ENCODE results near the gene ANXA5. TPM values are rescaled to one million over a fixed set of nuclear protein-coding genes. Genes with fewer than 3 reads are reported as not detected.

The ANXA5 gene
- total and polyA plus RNA-seq, 2 of the 4 experiments (the other 2 are of a cell fraction), result 780 to 1,448 TPM

GRCh38 chr4:121680571-121680970 lies 16.2 kb downstream of the ANXA5 start:
- Histone ChIP-seq H2AFZ (replicated peaks; ENCODE audit: low read length, poor library complexity) (no peak overlapping the region), H4K8ac (ENCODE audit: low read depth in 2 of 2, low read length in 2 of 2) (no peak overlapping the region), H2BK120ac (ENCODE audit: low read depth, low read length) (no peak overlapping the region), H3K9me1 (ENCODE audit: insufficient read depth, low read length) (peaks cover 12% of the 10 kb centered on the region), H3K4ac (ENCODE audit: low read depth, low read length) (no peak overlapping the region), H3K56ac (ENCODE audit: extremely low read depth, insufficient read depth, low read length) (no peak overlapping the region), H3K79me1 (ENCODE audit: low read depth in 1 of 2, low read length in 2 of 2) (peaks cover 24 to 54% of the 10 kb centered on the region in 2 experiments), H3K27me3 (ENCODE audit: control insufficient read depth, insufficient read depth, low read length) (no peaks in the 10 kb centered on the region), H3K4me1 (ENCODE audit: control insufficient read depth, insufficient read depth, low read length) (peaks cover 26% of the 10 kb centered on the region), H2BK15ac (ENCODE audit: low read depth, low read length) (no peak overlapping the region), H2BK20ac (ENCODE audit: low read depth, low read length) (no peak overlapping the region), H3K9ac (ENCODE audit: low read depth, low read length) (no peak overlapping the region), H4K5ac (ENCODE audit: low read depth, low read length) (peak overlapping the region; percentile 72), H2BK5ac (ENCODE audit: low read depth, low read length, poor library complexity, severe bottlenecking) (peak overlapping the region; percentile 23), H2AK9ac (replicated peaks; ENCODE audit: low read depth, low read length, poor library complexity) (no peak overlapping the region), H3K18ac (ENCODE audit: low read depth, low read length) (no peak overlapping the region), H3K14ac (replicated peaks; ENCODE audit: low read depth, low read length) (no peak overlapping the region), H3K23ac (ENCODE audit: low read depth, low read length) (0 out of 2 replicates have a peak overlapping the region, but pooled peaks have one; percentile 27), H4K20me1 (ENCODE audit: insufficient read depth, low read length) (peaks cover 68% of the 10 kb centered on the region), H3K36me3 (ENCODE audit: control insufficient read depth, insufficient read depth, low read length) (peaks cover 54% of the 10 kb centered on the region), H3K4me3 (ENCODE audit: insufficient read depth, low read depth, low read length) (no peak overlapping the region), H2AK5ac (ENCODE audit: low read depth, low read length) (no peak overlapping the region), H3K9me3 (ENCODE audit: control insufficient read depth, insufficient read depth, low read length) (no peaks in the 10 kb centered on the region), H4K91ac (ENCODE audit: insufficient read depth, low read depth, low read length) (no peak overlapping the region), H3K4me2 (ENCODE audit: low read depth, low read length) (no peak overlapping the region), H3K27ac (ENCODE audit: insufficient read depth, low read length) (peak overlapping the region; percentile 29; the same call in 1 of the 2 replicates)
- dilution Hi-C loops (cut with HindIII; ENCODE audit: low sequenced_read_pairs, unreplicated experiment), result no loop called here
- BruUV-seq (replicated peaks), result no TSS peak
- in situ Hi-C loops (cut with MboI; ENCODE audit: low sequenced_read_pairs), result loop anchor here (10.0 kb wide), 1 partner anchor 124 kb away; the partner anchor contains the start of gene EXOSC9
- DNase-seq (no peak), ATAC-seq (ENCODE audit: low read depth) (no peak)
- POLR2A ChIA-PET (ENCODE audit: unreplicated experiment), result no interaction called here
- TF ChIP-seq SMC3 (IDR thresholded peaks at IDR 0.05; ENCODE audit: low read depth, low read length), result no peak
- TF ChIP-seq ELK1 (IDR thresholded peaks at IDR 0.05; ENCODE audit: borderline replicate concordance, low read depth, low read length), result no peak
- TF ChIP-seq RCOR1 (IDR thresholded peaks at IDR 0.05; ENCODE audit: insufficient replicate concordance, low read length), result no peak
- no peak for TF ChIP-seq CHD1 (IDR thresholded peaks at IDR 0.05; ENCODE audit: low read depth, low read length)
- 40% methylated on average over 1 of the region's 3 CpGs; no CpG with 5 or more reads in 1 of the 2 experiments for WGBS, 2 experiments (ENCODE audit: extremely low coverage in 2 of 2, insufficient read length in 1 of 2)
- CTCF ChIA-PET, result interaction anchor here (0.6 kb wide), 1 partner anchor 158 kb away, joined by 3 read pairs; no protein-coding TSS in a partner anchor
- intact Hi-C loops (cut with micrococcal nuclease), result loop anchor here (5.0 kb wide), 1 partner anchor 122 kb away; the partner anchor contains the start of gene EXOSC9
